ENCODE results near the gene SOX21.
A peak's percentile ranks its signal among the peaks of the same experiment; 100 is the strongest.

The SOX21 gene

GRCh38 chr13:94700536-94700935, 11.8 kb downstream of the SOX21 start:
- in situ Hi-C loops (cut with MboI; ENCODE audit: low pct_unique_long_range_greater_than_20kb, low sequenced_read_pairs): loop anchor here (25.0 kb wide), 1 partner anchor 437 kb away; no protein-coding TSS in a partner anchor
- no peak for DNase-seq

DNA sequence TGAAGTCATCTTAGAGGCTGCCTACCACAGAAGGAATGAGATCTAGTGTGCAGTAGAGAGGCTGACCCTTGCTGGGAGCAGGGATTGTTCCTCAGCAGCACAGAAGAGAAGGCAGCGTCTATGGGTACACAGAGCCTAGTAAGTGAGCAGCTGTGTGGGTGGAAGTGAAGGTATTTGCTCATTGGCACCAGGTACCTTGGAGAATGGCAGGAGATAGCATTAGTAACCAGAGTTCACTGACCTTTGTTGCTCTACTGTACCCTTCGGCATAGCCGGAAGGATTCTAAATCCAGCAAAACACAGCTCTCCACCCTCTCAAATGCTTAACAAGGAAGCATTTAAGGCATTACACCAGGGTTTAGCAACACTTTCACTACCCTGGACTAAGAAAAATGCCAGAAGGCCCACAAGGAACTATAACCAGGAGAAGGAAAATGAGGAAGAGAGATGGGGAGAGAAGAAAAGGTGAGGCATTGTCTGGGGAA, 12.3 kb downstream of the SOX21 start:
- DNase-seq: no peak
- in situ Hi-C loops (cut with MboI; ENCODE audit: low pct_unique_long_range_greater_than_20kb, low sequenced_read_pairs): loop anchor here (25.0 kb wide), 1 partner anchor 437 kb away; no protein-coding TSS in a partner anchor

DNA sequence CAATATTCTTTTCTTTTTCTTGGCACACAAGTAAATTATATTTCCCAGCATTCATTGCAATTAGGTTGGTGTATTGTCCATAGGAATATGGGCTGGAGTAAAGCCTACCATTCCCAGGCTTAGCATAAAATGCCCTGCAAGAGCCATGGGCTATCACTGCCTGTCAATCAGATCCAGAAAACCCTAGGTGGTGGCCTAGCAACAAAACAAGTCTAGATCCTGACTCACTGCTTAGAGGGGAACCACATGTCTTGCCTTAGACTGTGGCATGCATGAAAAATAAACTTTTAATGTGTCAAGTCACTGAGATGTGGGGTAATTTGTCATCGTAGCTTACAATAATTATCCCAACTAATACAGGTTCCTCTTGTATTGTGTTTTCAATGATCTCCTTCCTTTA, 16.2 kb downstream of the SOX21 start:
- no peak for DNase-seq
- in situ Hi-C loops (cut with MboI; ENCODE audit: low pct_unique_long_range_greater_than_20kb, low sequenced_read_pairs): no loop called here

DNA sequence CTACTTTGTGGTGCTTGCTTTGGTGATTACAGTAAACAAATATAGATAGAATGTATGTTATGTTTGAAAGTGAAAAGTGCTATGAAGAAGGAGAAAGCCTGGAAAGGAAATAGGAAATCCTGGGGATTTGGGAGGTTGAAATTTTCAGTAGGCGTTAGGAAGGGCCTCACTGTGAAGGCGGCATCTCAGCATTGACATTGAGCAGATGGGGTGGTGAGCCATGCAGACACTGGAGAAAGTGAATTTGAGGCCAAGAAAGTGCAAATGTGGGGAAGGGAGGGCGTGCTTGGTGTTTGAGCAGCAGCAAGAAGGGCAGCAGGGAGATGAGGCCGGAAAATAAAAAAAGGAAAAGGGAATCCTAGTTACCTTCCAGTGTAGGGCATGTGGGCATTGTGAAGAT, 20.3 kb downstream of the SOX21 start:
- in situ Hi-C loops (cut with MboI; ENCODE audit: low pct_unique_long_range_greater_than_20kb, low sequenced_read_pairs): no loop called here
- DNase-seq: no peak

- no peak for DNase-seq
Observed at GRCh38 chr13:94683409-94683808, 28.9 kb downstream of the SOX21 start.

GRCh38 chr13:94682229-94682628, 30.1 kb downstream of the SOX21 start:
- in situ Hi-C loops (cut with MboI; ENCODE audit: low pct_unique_long_range_greater_than_20kb, low sequenced_read_pairs): no loop called here
- DNase-seq: no peak

More at GRCh38 chr13:94683409-94683808, 28.9 kb downstream of the SOX21 start:
- in situ Hi-C loops (cut with MboI; ENCODE audit: low pct_unique_long_range_greater_than_20kb, low sequenced_read_pairs): no loop called here

DNA sequence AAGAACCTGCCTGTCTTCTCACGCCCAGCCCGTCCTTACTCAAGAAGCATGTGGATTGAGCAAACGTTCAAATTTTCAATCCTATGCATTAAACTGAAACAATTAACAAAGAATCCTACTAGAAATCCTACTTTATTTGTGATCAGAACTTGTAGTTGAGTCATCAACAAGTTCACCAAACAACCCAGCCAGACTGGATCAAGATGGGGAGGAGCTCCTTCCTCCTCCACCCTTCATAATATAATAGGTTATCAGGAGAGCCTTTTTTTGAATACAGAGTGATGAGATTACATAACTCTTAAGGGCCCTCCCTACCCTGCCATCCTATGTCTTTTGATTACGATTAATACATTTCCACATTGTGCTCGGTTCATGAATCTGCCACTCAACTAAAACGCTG, 32.7 kb downstream of the SOX21 start:
- DNase-seq: no peak
- in situ Hi-C loops (cut with MboI; ENCODE audit: low pct_unique_long_range_greater_than_20kb, low sequenced_read_pairs): no loop called here

- in situ Hi-C loops (cut with MboI; ENCODE audit: low pct_unique_long_range_greater_than_20kb, low sequenced_read_pairs): no loop called here
- DNase-seq: no peak
Observed at GRCh38 chr13:94678845-94679244, 33.5 kb downstream of the SOX21 start.

GRCh38 chr13:94677799-94678198, 34.5 kb downstream of the SOX21 start:
- no peak for DNase-seq
- in situ Hi-C loops (cut with MboI; ENCODE audit: low pct_unique_long_range_greater_than_20kb, low sequenced_read_pairs): no loop called here

GRCh38 chr13:94674609-94675348, 37.6 kb downstream of the SOX21 start:
- in situ Hi-C loops (cut with MboI; ENCODE audit: low pct_unique_long_range_greater_than_20kb, low sequenced_read_pairs): no loop called here
- peak; percentile 62 for DNase-seq

- in situ Hi-C loops (cut with MboI; ENCODE audit: low pct_unique_long_range_greater_than_20kb, low sequenced_read_pairs): no loop called here
Observed at GRCh38 chr13:94673851-94674250, 38.5 kb downstream of the SOX21 start.

GRCh38 chr13:94672400-94672799, 39.9 kb downstream of the SOX21 start:
- no peak for DNase-seq
- in situ Hi-C loops (cut with MboI; ENCODE audit: low pct_unique_long_range_greater_than_20kb, low sequenced_read_pairs): no loop called here

More at GRCh38 chr13:94673851-94674250, 38.5 kb downstream of the SOX21 start:
- DNase-seq: no peak

DNA sequence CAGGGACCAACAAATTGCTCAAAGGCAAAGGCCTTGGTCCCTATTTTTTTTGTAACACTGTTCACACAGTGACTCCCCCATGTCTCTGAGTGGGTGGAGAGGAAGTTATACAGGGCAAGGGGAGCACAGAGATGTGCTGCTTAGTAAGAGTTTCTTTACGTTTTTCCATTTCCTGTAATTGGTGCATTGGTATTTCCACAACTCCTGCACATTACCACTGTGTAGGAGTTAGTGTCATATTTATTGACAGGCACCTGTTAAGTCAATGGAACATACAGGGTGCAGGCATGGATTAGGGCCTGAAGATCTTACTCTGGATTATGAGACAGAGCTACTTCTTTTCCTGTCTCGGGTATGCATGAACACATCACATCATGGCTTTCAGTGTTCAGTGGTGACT, 45.2 kb downstream of the SOX21 start:
- in situ Hi-C loops (cut with MboI; ENCODE audit: low pct_unique_long_range_greater_than_20kb, low sequenced_read_pairs): no loop called here
- no peak for DNase-seq

- in situ Hi-C loops (cut with MboI; ENCODE audit: low pct_unique_long_range_greater_than_20kb, low sequenced_read_pairs): no loop called here
Observed at GRCh38 chr13:94666065-94666464, 46.3 kb downstream of the SOX21 start.

DNA sequence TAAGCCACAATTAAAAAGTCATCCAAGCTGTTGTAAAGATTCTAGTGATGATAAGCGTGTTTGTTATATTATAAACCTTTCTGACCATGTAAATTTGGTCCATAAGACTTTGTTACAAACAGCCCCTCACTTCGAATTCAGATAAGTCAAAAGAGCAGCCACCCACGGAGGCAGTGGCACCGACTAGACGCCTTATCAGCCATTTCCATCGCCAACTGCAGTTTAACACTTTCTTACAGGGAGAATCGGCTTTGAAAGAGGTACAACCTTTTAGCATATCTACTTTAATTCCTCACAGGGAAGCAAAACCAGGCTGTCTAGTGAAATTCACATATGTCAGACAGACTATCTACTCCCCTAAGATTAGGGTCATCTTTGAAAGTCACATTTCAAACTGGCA, 47.5 kb downstream of the SOX21 start:
- in situ Hi-C loops (cut with MboI; ENCODE audit: low pct_unique_long_range_greater_than_20kb, low sequenced_read_pairs): no loop called here

More at GRCh38 chr13:94666065-94666464, 46.3 kb downstream of the SOX21 start:
- DNase-seq: no peak

GRCh38 chr13:94662274-94662945, 49.9 kb downstream of the SOX21 start:
- in situ Hi-C loops (cut with MboI; ENCODE audit: low pct_unique_long_range_greater_than_20kb, low sequenced_read_pairs): no loop called here
- DNase-seq: peak; percentile 33

More for the DNA sequence above, 47.5 kb downstream of the SOX21 start:
- DNase-seq: no peak

DNA sequence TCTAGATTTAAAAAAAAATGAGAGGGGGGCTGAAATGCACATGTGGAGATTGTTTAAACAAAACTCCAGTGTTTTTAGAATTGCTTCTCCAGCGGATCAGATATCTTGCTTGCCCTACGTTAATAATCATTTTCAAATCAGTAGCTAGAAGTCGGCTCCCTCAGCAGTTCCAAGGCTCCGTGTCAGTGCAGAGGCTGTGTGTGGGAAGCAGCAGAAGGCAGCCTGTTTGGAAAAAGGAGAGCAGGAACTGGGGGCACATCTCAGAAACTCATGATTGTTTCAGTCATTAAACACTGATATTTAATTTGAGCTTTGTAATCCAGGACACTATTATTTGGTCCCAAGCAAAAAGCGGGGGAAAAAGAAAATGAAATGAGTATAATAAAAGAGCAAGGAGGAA, 50.9 kb downstream of the SOX21 start:
- in situ Hi-C loops (cut with MboI; ENCODE audit: low pct_unique_long_range_greater_than_20kb, low sequenced_read_pairs): no loop called here
- DNase-seq: no peak

DNA sequence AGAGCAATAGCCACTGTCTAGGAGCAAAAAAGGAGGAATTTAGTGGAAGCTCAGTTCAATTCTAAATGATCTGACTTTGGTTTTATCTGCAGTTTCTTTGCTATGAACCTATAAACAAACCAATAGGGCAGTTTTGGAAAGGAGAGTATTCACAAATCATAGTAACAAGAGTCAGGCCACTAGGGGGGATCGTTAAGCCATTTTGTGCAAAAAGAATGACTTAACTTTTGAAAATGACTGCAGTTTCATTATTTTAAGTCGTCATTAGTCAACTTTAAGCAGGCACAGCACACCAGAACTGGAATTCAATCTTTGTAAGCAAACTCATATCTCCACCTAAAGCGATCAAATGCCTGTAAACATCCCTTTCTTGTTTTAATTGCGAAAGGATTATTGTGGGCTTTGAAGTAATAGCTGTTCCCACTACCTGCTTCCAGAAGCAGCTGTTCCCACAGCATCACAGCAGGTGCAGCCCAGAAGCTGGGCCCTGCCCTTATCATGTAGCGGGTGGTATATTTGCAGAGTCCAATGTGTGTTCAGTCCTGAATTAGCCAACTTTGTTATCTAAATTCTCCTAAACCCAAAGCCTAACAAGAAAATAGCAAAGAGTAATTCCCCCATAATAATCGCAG, 51.5 kb downstream of the SOX21 start:
- DNase-seq: peak; percentile 14
- in situ Hi-C loops (cut with MboI; ENCODE audit: low pct_unique_long_range_greater_than_20kb, low sequenced_read_pairs): no loop called here
